Activated T-cell treated with anti-CD3 and anti-CD28 coated beads, Interleukin-2, amount 50 U/mL, for 1 hour (primary cell): ENCODE results near the gene SIK3.

Experiments
- DNase-seq: peaks from one replicate; pipeline ENCODE4 v3.0.0-alpha.2; 2020

The SIK3 gene

GRCh38 chr11:116925050-116925449, 173.2 kb downstream of the SIK3 start:
- DNase-seq: no peak

DNA sequence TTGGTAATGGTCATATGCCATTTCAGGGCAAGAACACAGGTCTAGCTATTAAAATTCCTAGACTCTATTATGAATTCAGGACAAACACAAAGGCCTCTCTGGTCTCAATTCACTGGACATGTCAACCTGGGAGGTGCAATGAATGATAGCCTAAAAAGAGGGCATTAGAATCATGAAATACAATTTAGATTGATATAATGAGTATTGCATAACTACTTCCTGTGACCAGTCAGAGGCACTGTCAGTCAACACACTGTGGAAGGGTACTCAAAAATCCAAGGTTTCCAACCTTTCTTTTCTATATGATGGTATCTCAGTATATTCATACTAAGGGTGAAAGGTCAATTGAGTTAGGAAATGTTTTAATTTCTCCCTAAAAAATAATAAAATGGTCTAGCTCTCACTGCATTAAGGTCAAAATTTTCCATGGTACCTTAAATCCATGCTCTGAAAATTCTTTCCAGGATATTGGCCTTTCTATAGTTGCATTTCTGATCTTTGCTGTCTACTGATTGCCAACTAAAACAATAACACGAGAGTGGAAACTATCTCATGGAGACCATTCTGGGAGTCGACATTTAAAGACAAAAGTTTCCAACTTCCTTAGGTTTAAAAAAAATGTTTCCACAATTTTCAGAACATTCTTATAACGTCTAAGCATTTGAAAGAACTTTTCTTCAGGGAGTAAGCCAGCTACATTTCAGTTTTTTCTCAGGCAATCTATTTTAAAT, 179.1 kb downstream of the SIK3 start:
- no peak for DNase-seq

GRCh38 chr11:116917632-116918031, 180.6 kb downstream of the SIK3 start:
- no peak for DNase-seq

- DNase-seq: no peak
Measured at GRCh38 chr11:116916886-116917285, 181.3 kb downstream of the SIK3 start.

DNA sequence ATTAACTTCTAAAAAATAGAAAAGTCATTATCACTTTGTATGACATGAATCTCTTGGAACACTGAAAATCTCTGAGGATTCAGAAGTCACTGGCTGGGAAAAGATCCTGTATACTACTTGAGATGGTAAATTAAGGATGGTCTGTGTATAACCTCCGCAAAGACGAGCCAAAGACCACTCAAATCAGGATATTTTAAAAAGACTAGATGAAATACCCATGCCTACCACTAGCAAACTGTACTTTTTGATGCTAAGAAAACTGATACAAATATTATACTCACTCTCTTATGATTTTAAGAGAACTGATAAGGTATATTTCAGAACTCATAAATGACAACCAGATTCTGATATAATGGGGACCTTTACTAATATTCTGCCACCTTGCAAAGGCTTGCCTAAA, 182.2 kb downstream of the SIK3 start:
- DNase-seq: no peak

GRCh38 chr11:116913000-116913399, 185.2 kb downstream of the SIK3 start:
- no peak for DNase-seq

DNA sequence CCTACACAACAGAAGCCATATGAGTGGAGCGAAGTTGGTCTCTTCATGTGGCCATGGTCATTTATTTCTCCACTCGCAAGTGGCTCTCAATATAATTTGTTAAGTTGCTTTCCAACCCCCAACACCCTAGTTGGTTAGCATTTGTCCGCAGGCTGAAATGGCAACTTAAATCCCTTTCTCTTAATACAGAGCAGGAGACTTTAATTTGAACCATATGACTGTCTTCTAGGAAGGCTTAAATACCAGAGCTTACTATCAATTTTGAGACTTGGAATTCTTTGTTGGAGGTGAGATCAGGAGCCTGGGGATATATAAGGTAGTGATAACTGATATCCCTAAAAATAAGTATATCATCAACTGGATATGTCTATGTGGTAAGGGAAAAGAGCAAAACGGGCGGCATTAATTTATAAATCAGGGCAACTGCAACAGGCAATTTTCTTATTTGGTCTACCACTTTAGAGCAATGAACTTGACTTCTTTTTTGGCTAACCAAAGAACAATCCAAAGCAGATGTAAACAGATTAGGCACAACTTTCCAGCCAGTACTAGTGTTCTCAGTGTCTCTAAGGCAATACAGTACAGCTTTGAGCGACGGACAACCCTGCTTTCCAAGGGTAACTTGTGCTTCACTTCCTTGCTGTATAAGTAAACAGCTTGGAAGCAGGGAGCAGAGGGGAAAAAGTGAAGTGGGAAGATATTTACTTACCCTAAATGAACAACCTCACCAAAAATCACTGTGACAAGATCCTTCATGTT, 186.1 kb downstream of the SIK3 start:
- DNase-seq: no peak

DNA sequence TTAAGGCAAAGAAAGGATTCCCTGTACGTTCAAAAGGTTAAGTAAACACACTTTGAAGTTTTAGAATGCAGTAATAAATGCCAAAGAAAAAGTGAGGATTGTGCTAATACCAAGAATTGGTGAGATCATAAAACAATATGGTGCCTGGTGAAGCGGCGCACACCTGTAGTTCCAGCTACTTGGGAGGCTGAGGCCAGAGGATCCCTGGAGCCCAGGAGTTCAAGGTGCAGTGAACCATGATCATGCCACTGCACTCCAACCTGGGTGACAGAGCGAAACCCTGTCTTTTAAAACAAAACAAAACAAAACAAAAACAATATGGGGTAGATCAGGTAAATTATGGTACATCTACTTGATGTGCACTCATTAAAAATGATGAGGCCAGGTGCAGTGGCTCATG, 187.4 kb downstream of the SIK3 start:
- DNase-seq: no peak

GRCh38 chr11:116910378-116910777, 187.8 kb downstream of the SIK3 start:
- DNase-seq: no peak

DNA sequence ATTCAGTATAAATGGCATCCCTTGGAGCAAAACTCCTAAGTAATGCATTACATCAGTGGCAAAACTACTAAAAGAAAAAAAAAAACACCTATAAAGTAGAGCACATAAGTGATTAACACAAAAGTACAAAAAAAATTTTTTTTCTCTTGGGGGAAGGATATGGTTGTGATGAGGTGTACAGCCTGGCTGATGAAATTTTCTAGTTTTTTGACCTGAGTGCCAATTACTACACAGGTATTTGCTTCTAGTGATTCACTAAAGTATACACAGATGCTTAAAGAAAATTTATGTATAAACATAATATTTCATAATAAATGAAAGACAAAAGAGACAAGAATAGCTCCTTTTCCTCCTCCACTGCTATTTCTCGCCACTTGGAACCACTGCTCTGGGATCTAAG, 189.0 kb downstream of the SIK3 start:
- no peak for DNase-seq

DNA sequence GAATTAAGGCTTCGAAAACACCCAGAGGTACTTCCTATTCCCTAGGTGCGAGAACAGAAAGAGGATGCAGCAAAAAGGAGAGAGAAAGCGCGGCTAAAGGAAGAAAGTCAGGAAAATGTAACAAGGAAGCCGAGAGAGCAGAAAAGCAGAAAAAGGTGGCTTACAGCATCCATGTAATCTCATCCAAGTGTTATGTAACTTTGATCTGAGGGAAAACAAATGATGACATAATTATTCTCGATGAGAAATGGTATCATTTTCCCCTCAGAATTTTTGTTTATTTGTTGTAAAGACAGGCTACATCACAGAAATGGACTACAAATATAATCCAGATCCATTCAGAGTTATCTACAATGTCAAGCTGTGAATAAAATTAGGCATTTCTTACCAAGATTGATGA, 191.7 kb downstream of the SIK3 start:
- no peak for DNase-seq

- DNase-seq: no peak
Measured at GRCh38 chr11:116903090-116903489, 195.1 kb downstream of the SIK3 start.

- DNase-seq: no peak
Measured at GRCh38 chr11:116901964-116902688, 196.1 kb downstream of the SIK3 start.

GRCh38 chr11:116901211-116901610, 197.0 kb downstream of the SIK3 start:
- DNase-seq: no peak

DNA sequence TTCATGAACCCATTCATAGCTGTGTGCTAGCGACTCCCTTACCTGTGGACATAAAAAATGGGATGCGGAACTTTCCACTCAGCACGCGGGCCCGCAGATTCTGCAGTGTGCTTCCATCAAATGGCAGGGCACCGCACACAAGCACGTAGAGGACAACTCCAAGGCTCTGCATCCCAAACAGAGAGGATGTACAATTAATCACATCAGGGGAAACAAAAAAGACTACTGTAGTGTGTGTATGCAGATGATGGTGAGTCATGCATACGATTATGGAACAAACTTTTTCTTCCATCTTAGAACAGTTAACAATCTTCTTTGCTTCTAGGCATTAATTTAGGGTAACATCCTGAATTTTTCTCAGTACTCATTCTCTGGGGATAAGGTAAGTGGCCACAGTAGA, 202.0 kb downstream of the SIK3 start:
- DNase-seq: no peak

DNA sequence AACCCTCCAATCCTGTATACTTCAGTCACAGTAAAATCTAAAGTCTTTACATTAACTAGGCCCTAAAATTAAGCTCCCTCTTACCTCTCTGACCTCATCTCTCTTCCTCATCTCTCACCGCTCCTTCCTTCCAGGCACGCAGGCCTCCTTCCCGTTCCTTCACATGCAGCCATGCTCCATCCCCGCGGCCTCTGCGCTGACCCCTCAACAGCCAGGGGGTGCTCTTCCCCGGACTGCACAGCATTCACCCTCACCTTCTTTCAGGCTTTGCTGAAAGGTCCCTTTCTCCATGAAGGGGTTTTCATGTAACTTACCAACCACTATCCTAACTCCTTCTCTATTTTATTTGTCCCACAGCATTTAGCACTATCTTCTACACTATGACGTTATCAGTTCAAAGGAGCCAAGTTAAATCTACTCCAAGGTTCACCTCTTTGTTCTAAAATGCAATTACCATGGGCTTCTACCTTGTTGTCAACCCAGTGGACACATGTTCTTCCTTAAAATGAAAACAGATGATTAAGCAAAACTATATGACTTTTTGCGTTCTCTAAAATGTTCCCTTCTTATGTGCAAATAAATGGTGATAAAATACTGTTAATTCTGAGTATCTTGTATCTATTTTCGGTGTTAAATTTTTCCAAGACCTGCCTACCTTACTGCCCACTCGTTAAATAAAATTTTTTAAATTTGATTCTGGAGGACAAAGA, 203.0 kb downstream of the SIK3 start:
- no peak for DNase-seq

GRCh38 chr11:116893906-116894305, 204.3 kb downstream of the SIK3 start:
- DNase-seq: no peak

GRCh38 chr11:116893437-116893836, 204.8 kb downstream of the SIK3 start:
- no peak for DNase-seq

DNA sequence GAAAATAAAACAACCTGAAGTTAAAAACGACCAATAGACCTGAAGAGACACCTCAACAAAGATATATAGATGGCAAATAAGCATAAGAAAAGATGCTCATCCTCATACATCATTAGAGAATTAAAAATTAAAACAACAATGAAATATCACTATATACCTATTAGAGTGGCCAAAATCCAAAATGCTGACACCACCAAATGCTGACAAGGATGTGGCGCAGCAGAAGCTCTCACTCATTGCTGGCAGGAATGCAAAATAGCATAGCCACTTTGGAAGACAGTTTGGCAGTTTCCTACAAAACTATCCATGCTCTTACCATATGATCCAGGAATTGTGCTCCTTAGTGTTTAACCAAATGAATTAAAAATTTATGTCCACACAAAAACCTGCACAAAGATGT, 205.9 kb downstream of the SIK3 start:
- no peak for DNase-seq

DNA sequence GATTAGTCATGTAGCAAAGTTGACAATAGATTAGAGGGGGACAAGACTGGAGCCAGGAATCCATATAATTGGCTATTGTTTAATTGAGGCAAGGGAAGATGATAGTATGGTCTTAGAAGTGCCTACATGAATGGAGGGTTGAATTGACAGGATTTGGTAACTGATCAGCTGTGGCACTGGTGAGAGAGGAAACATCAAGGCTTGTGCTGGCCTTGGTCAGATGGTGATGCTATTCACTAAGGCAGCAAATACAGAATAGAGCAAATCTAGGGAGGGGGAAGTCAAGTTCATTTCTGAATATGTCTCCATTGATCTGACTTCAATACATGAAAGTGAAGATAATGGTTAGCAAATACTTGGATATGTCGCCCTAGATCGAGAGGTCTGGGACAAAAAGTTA, 206.5 kb downstream of the SIK3 start:
- DNase-seq: no peak

DNA sequence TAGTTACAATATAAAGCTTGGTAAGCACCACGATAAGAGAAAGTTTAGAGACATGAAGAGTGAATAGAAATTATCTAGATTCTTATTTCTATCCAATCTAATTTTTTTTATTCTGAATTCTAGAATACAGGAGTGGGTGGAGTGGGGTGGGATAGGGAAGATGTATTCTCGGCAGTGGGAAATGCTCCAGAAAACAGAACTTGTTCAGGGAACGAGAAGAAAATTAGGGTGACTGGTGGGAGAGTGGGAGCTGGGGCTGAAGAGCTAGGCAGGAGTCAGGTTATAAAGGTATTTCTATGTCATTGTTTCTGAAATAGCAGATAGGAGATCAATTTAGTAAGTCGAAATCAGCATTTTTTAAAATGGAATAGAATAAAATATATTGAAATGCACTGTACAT, 207.6 kb downstream of the SIK3 start:
- no peak for DNase-seq

- DNase-seq: no peak
Measured at GRCh38 chr11:116890193-116890592, 208.0 kb downstream of the SIK3 start.

DNA sequence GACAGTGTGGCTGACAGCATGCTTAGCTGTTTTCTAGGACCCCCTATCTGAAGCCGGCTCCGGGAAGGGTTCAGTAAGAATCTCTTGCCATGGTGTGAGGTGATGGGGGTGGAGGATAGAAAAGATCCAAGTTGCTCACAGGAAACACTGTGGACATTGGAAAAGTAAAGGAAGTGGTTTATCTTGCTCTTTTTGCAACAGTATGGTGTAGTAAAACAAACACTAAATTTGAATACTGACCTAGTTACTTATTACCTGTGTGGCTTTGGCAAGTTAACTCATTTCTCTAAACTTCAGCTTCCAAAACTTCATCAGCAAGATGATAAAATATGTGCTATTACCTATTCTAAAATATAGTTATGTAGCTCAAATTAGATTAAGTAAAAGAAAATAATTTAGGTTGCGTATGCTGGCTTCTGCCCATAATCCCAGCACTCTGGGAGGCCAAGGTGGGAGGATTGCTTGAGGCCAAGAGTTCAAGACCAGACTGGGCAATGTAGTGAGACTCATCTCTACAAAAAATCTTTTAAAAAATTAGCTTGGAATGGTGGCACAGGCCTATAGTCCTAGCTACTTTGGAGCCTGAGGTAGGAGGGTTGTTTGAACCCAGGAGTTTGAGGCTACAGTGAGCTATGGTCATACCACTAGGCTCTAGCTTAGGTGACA, 209.2 kb downstream of the SIK3 start:
- DNase-seq: no peak
